Raji (cell line): ENCODE data around the gene SLC3A2.

Source experiments
- POLR2A ChIP-seq: IDR thresholded peaks from 2 replicates; pipeline ENCODE4 v1.6.1; 2011; ENCODE audit warnings: low read depth, low read length, control low read depth; ENCODE audit not compliant: insufficient read depth

The SLC3A2 gene

GRCh38 chr11:62931499-62932278, 51.0 kb downstream of the SLC3A2 start:
- TF ChIP-seq POLR2A, result no peak

- no peak for TF ChIP-seq POLR2A
Observed at GRCh38 chr11:62933285-62933684, 52.6 kb downstream of the SLC3A2 start.

- no peak for TF ChIP-seq POLR2A
Observed at GRCh38 chr11:62933750-62934495, 53.2 kb downstream of the SLC3A2 start.

GRCh38 chr11:62934496-62934785, 53.7 kb downstream of the SLC3A2 start:
- TF ChIP-seq POLR2A, result no peak
